ENCODE measurements around the gene WWOX.

WWOX gene

DNA sequence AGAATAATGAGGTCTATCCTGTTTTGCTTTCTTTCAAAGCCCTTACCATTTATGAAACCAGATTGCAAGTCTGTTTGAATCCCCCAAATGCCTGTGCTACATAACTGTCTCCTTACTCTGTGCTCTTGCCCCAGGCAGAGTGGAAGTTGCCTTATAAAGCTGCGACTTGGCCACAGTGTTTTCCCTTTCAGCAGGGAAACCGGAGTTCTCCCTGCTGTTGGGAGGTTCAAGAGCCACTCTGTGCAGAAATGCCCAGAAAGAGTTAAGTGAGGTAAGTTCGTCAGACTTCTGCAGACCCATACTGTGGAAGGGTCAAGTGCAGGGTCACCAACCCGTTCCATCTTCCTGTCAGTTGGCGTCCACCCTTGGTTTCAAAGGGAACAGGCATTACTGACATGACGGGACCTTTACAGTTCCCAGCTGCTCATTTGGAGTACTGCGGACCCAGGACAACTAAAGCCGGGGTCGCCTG lies 508.9 kb downstream of the WWOX start:
- H3K4me3 ChIP-seq (ENCODE audit: low read depth, low read length): no peak overlapping the region
- DNase-seq (ENCODE audit: low read depth): no peak
- no peak for TF ChIP-seq CTCF (IDR thresholded peaks at IDR 0.05; ENCODE audit: low read depth, low read length)
- no peak for TF ChIP-seq MYC (IDR thresholded peaks at IDR 0.05; ENCODE audit: low read depth, low read length)
- no peak for TF ChIP-seq POLR2A (IDR thresholded peaks at IDR 0.05; ENCODE audit: extremely low read depth, insufficient read length)
- TF ChIP-seq, protein P1, sequence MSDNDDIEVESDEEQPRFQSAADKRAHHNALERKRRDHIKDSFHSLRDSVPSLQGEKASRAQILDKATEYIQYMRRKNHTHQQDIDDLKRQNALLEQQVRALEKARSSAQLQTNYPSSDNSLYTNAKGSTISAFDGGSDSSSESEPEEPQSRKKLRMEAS (IDR thresholded peaks at IDR 0.05; ENCODE audit: low read depth, low read length): no peak

DNA sequence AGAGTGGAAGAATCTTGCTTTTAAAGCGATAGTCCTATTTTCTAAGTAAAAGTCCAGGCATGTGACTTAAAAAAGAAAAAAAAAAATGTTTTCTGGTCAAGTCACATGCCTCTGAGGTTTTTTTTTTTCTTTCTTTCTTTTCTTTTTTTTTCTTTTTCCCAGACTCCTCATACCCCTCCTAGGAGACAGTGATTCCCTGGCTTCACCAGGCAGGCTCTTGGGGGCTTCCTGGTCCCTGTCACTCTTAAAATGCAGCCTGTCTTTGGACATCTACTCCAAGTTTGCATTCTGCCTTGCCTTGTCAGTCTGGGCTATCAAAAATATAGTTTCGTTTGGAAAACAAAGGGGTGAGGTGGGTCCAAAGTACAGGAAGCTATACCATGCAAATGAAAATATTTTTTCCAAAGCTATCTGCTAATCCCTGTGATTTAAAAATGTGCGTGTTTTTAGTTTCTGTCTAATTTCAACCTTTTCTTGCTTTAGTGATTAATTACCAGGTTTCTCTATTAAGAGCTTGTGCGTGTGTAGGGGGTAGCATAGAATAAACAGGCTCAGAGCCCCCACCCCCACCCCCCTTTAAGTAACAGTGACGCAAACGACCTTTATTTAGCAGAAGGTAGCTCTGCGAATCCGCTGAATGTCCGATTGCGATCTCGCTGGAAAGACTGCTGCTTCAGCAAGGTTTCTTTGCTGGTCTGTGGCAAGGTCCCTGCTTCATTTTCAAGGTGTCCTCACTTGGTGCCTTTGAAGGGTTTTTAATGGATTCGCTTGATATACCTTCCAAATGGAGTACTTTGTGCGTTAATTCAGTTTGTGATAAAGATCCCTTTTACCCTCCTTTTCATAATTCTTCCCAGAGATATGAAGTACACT lies 510.2 kb downstream of the WWOX start:
- H3K4me3 ChIP-seq (ENCODE audit: low read depth, low read length): no peak overlapping the region
- no peak for DNase-seq (ENCODE audit: low read depth)
- TF ChIP-seq CTCF (IDR thresholded peaks at IDR 0.05; ENCODE audit: low read depth, low read length): no peak
- no peak for TF ChIP-seq POLR2A (IDR thresholded peaks at IDR 0.05; ENCODE audit: extremely low read depth, insufficient read length)
- TF ChIP-seq MYC (IDR thresholded peaks at IDR 0.05; ENCODE audit: low read depth, low read length): no peak
- TF ChIP-seq, protein P1 (IDR thresholded peaks at IDR 0.05; ENCODE audit: low read depth, low read length): no peak

DNA sequence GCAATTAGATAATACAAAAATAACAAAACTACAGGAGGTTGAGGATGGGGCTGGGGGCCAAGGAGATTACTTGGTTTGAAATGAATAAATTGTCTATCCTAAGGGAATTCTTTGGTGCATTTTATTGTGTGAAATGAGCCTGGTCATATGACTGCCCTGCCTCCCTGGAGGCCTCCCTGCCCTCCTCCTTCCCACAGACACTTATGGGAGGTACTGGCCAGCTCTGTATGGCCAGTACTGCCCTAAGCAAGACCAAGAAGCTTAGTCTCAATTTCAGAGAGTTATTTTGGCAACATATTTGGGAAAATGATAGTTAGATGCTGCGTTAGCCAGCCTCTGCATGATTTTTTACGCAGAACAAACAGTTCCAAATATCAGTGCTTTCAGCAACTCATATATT lies 511.9 kb downstream of the WWOX start:
- DNase-seq (ENCODE audit: low read depth): no peak
- no peak overlapping the region for H3K4me3 ChIP-seq (ENCODE audit: low read depth, low read length)
- TF ChIP-seq, protein P1 (IDR thresholded peaks at IDR 0.05; ENCODE audit: low read depth, low read length): no peak
- TF ChIP-seq MYC (IDR thresholded peaks at IDR 0.05; ENCODE audit: low read depth, low read length): no peak
- no peak for TF ChIP-seq CTCF (IDR thresholded peaks at IDR 0.05; ENCODE audit: low read depth, low read length)
- TF ChIP-seq POLR2A (IDR thresholded peaks at IDR 0.05; ENCODE audit: extremely low read depth, insufficient read length): no peak

GRCh38 chr16:78619811-78620210 lies 520.4 kb downstream of the WWOX start:
- TF ChIP-seq CTCF (IDR thresholded peaks at IDR 0.05; ENCODE audit: low read depth, low read length) (no peak), MYC (IDR thresholded peaks at IDR 0.05; ENCODE audit: low read depth, low read length) (no peak), POLR2A (IDR thresholded peaks at IDR 0.05; ENCODE audit: extremely low read depth, insufficient read length) (no peak)
- TF ChIP-seq, protein P1 (IDR thresholded peaks at IDR 0.05; ENCODE audit: low read depth, low read length): no peak
- DNase-seq (ENCODE audit: low read depth): no peak
- H3K4me3 ChIP-seq (ENCODE audit: low read depth, low read length): no peak overlapping the region

- H3K4me3 ChIP-seq (ENCODE audit: low read depth, low read length): no peak overlapping the region
- TF ChIP-seq, protein P1 (IDR thresholded peaks at IDR 0.05; ENCODE audit: low read depth, low read length): no peak
- TF ChIP-seq CTCF (IDR thresholded peaks at IDR 0.05; ENCODE audit: low read depth, low read length) (no peak), MYC (IDR thresholded peaks at IDR 0.05; ENCODE audit: low read depth, low read length) (no peak), POLR2A (IDR thresholded peaks at IDR 0.05; ENCODE audit: extremely low read depth, insufficient read length) (no peak)
- DNase-seq (ENCODE audit: low read depth): no peak
Measured at GRCh38 chr16:78620291-78620690, 520.8 kb downstream of the WWOX start.

Data from NB4 (cell line).